Measurements from ENCODE around the gene CDH12.

Gene CDH12

GRCh38 chr5:21791304-21791703, 1061.8 kb downstream of the CDH12 start:
- H3K27ac ChIP-seq = no peak overlapping the region
- no peaks in the 10 kb centered on the region for H3K4me1 ChIP-seq (ENCODE audit: control insufficient read depth in 1 of 2, insufficient read depth in 1 of 2, low read depth in 1 of 2, low read length in 1 of 2)
- H3K9me3 ChIP-seq = no peaks in the 10 kb centered on the region
- H3K36me3 ChIP-seq = no peaks in the 10 kb centered on the region
- no peaks in the 10 kb centered on the region for H3K27me3 ChIP-seq
- no peak for TF ChIP-seq CTCF (IDR thresholded peaks at IDR 0.05)
- H3K4me3 ChIP-seq (ENCODE audit: low read depth in 1 of 2, low read length in 1 of 2) = no peak overlapping the region

GRCh38 chr5:21784487-21784886, 1068.7 kb downstream of the CDH12 start:
- Histone ChIP-seq H3K4me3 (ENCODE audit: low read depth in 1 of 2, low read length in 1 of 2) (no peak overlapping the region), H3K9me3 (no peaks in the 10 kb centered on the region)
- no peak for TF ChIP-seq CTCF (IDR thresholded peaks at IDR 0.05)

GRCh38 chr5:21783074-21783679, 1070.0 kb downstream of the CDH12 start:
- no peak for TF ChIP-seq CTCF (IDR thresholded peaks at IDR 0.05)
- Histone ChIP-seq H3K36me3 (no peaks in the 10 kb centered on the region), H3K9me3 (no peaks in the 10 kb centered on the region), H3K4me3 (ENCODE audit: low read depth in 1 of 2, low read length in 1 of 2) (no peak overlapping the region), H3K27ac (no peak overlapping the region), H3K27me3 (no peaks in the 10 kb centered on the region), H3K4me1 (ENCODE audit: control insufficient read depth in 1 of 2, insufficient read depth in 1 of 2, low read depth in 1 of 2, low read length in 1 of 2) (no peaks in the 10 kb centered on the region)

More at GRCh38 chr5:21784487-21784886, 1068.7 kb downstream of the CDH12 start:
- Histone ChIP-seq H3K4me1 (ENCODE audit: control insufficient read depth in 1 of 2, insufficient read depth in 1 of 2, low read depth in 1 of 2, low read length in 1 of 2) (no peaks in the 10 kb centered on the region), H3K27me3 (no peaks in the 10 kb centered on the region), H3K27ac (no peak overlapping the region), H3K36me3 (no peaks in the 10 kb centered on the region)

DNA sequence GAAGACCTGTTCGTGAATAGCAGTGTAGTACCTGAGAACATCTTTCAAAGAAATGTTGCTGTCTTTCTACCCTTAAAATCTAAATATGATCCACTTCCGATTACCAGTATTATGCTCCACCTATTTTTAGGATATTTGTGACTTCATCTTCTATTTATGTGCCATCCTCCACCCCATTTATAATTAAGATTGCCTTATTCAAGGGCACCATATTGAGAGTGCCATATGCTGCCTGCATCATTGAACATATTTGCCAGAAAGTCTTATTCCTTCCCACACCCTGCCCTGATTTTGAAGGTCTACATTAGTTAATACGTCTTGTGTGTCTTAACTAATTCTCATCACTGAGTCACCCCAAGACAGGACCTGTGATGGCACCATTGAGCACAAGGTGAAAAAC, 1076.7 kb downstream of the CDH12 start:
- Histone ChIP-seq H3K27ac (no peak overlapping the region), H3K4me1 (ENCODE audit: control insufficient read depth in 1 of 2, insufficient read depth in 1 of 2, low read depth in 1 of 2, low read length in 1 of 2) (no peaks in the 10 kb centered on the region), H3K27me3 (no peaks in the 10 kb centered on the region), H3K4me3 (ENCODE audit: low read depth in 1 of 2, low read length in 1 of 2) (no peak overlapping the region), H3K36me3 (no peaks in the 10 kb centered on the region), H3K9me3 (no peaks in the 10 kb centered on the region)
- no peak for TF ChIP-seq CTCF (IDR thresholded peaks at IDR 0.05)

DNA sequence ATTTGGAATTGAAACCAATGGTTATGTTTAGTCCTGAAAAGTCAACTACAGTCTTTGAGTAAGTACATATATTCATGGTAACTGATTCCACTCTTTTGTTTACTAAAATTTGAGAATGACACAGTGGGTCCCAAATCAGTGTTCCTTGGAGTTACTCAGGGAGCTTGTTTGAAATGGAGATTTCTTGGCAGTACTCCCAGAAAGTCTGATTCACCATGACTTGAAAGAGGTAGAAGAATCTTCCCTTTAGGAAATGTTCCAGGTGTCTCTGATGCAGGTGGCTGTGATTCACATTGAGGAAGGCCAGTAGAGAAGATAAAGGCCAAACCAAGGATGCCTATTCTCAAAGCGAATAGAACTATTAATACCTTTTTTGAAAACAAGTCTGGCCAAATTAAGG, 1078.3 kb downstream of the CDH12 start:
- Histone ChIP-seq H3K27me3 (no peaks in the 10 kb centered on the region), H3K4me3 (ENCODE audit: low read depth in 1 of 2, low read length in 1 of 2) (no peak overlapping the region), H3K36me3 (no peaks in the 10 kb centered on the region), H3K4me1 (ENCODE audit: control insufficient read depth in 1 of 2, insufficient read depth in 1 of 2, low read depth in 1 of 2, low read length in 1 of 2) (no peaks in the 10 kb centered on the region), H3K27ac (no peak overlapping the region), H3K9me3 (no peaks in the 10 kb centered on the region)
- no peak for TF ChIP-seq CTCF (IDR thresholded peaks at IDR 0.05)

GRCh38 chr5:21774281-21774680, 1078.9 kb downstream of the CDH12 start:
- no peak overlapping the region for H3K27ac ChIP-seq
- TF ChIP-seq CTCF (IDR thresholded peaks at IDR 0.05) = no peak
- H3K9me3 ChIP-seq = no peaks in the 10 kb centered on the region
- H3K36me3 ChIP-seq = no peaks in the 10 kb centered on the region
- H3K4me3 ChIP-seq (ENCODE audit: low read depth in 1 of 2, low read length in 1 of 2) = no peak overlapping the region
- no peaks in the 10 kb centered on the region for H3K4me1 ChIP-seq (ENCODE audit: control insufficient read depth in 1 of 2, insufficient read depth in 1 of 2, low read depth in 1 of 2, low read length in 1 of 2)
- H3K27me3 ChIP-seq = no peaks in the 10 kb centered on the region

Measured in neutrophil (primary cell).